IMR-90 (cell line): Measurements from ENCODE around the gene PPP1R13L. TPM values are rescaled to one million over a fixed set of nuclear protein-coding genes. Genes with fewer than 3 reads are reported as not detected.

Experiments
- ATAC-seq: fragments of 200-7000 bp; cut with Tn5 transposase; 2 replicates; pipeline ENCODE4 v1.9.1; 2020; ENCODE audit warnings: low read depth, mild to moderate bottlenecking, moderate library complexity
- BruUV-seq: library from RNA; stranded (reverse); fragments of 400-500 nt; replicated peaks from 2 replicates; lab custom pipeline; 2021; lab: Mats Ljungman, UMichigan
- CTCF ChIA-PET: fragments of 300-600 bp; formaldehyde crosslinking; extraction: SDS; loops from one replicate; lab custom pipeline; 2021; ENCODE audit warnings: antibody characterized with exemption; lab: Yijun Ruan, JAX
- POLR2A ChIA-PET: fragments of 300-600 bp; sonication (Branson Sonifier 250); formaldehyde crosslinking; loops from one replicate; lab custom pipeline; 2022; ENCODE audit warnings: antibody characterized with exemption; ENCODE audit not compliant: unreplicated experiment; lab: Charles Lee
- DNase-seq: peaks from one replicate; pipeline ENCODE4 v3.0.0; 2013
- H2AFZ ChIP-seq: replicated peaks from 2 replicates; pipeline ENCODE3; 2013; ENCODE audit warnings: low read length, mild to moderate bottlenecking; ENCODE audit not compliant: poor library complexity
- H2AK5ac ChIP-seq: 2 replicates; pipeline ENCODE4 v1.6.1; 2013; ENCODE audit warnings: low read depth, low read length, inconsistent platforms
- H2AK9ac ChIP-seq: replicated peaks from 2 replicates; pipeline ENCODE3; 2013; ENCODE audit warnings: mild to moderate bottlenecking, low read depth, low read length, moderate library complexity; ENCODE audit not compliant: poor library complexity
- H2BK120ac ChIP-seq: 2 replicates; pipeline ENCODE4 v1.6.1; 2013; ENCODE audit warnings: low read depth, low read length, inconsistent platforms
- H2BK15ac ChIP-seq: 3 replicates; pipeline ENCODE4 v1.6.1; 2013; ENCODE audit warnings: low read depth, low read length, inconsistent platforms
- H2BK20ac ChIP-seq: 2 replicates; pipeline ENCODE4 v1.6.1; 2013; ENCODE audit warnings: low read depth, mild to moderate bottlenecking, inconsistent platforms, low read length, moderate library complexity
- H2BK5ac ChIP-seq: 2 replicates; pipeline ENCODE4 v1.6.1; 2013; ENCODE audit warnings: mild to moderate bottlenecking, low read depth, low read length, inconsistent platforms; ENCODE audit not compliant: poor library complexity, severe bottlenecking
- H3K14ac ChIP-seq: replicated peaks from 2 replicates; pipeline ENCODE4 v1.6.1; 2013; ENCODE audit warnings: low read depth, low read length, inconsistent platforms
- H3K18ac ChIP-seq: 2 replicates; pipeline ENCODE4 v1.6.1; 2013; ENCODE audit warnings: low read depth, low read length, control low read depth
- H3K23ac ChIP-seq: 2 replicates; pipeline ENCODE4 v1.6.1; 2013; ENCODE audit warnings: low read depth, low read length, inconsistent platforms
- H3K27ac ChIP-seq: 2 replicates; pipeline ENCODE4 v1.5.1; 2013; ENCODE audit warnings: mild to moderate bottlenecking, control low read depth, low read length; ENCODE audit not compliant: insufficient read depth
- H3K27me3 ChIP-seq: 2 replicates; pipeline ENCODE4 v1.6.1; 2013; ENCODE audit warnings: low read length; ENCODE audit not compliant: control insufficient read depth, insufficient read depth
- H3K36me3 ChIP-seq: 2 replicates; pipeline ENCODE4 v1.6.1; 2013; ENCODE audit warnings: low read length, mixed read lengths; ENCODE audit not compliant: control insufficient read depth, insufficient read depth
- H3K4ac ChIP-seq: 2 replicates; pipeline ENCODE4 v1.6.1; 2013; ENCODE audit warnings: low read depth, low read length, inconsistent platforms
- H3K4me1 ChIP-seq: 2 replicates; pipeline ENCODE4 v1.6.1; 2013; ENCODE audit warnings: low read length, mixed read lengths; ENCODE audit not compliant: control insufficient read depth, insufficient read depth
- H3K4me2 ChIP-seq: 2 replicates; pipeline ENCODE4 v1.6.1; 2013; ENCODE audit warnings: low read depth, mild to moderate bottlenecking, control low read depth, low read length, moderate library complexity
- H3K4me3 ChIP-seq: 2 replicates; pipeline ENCODE4 v1.5.1; 2013; ENCODE audit warnings: low read depth, mild to moderate bottlenecking, control low read depth, low read length, moderate library complexity; ENCODE audit not compliant: insufficient read depth
- H3K56ac ChIP-seq: 2 replicates; pipeline ENCODE4 v1.6.1; 2013; ENCODE audit warnings: low read length, inconsistent platforms; ENCODE audit not compliant: insufficient read depth; ENCODE audit errors: extremely low read depth
- H3K79me1 ChIP-seq, 2 experiments: 2 replicates each; pipeline ENCODE4 v1.6.1; 2013; ENCODE audit warnings: low read length in 2 of 2, inconsistent platforms in 1 of 2, low read depth in 1 of 2
- H3K9ac ChIP-seq: 2 replicates; pipeline ENCODE4 v1.6.1; 2013; ENCODE audit warnings: low read depth, low read length, control low read depth
- H3K9me1 ChIP-seq: 2 replicates; pipeline ENCODE4 v1.6.1; 2013; ENCODE audit warnings: low read length, inconsistent platforms; ENCODE audit not compliant: insufficient read depth
- H3K9me3 ChIP-seq: 2 replicates; pipeline ENCODE4 v1.6.1; 2013; ENCODE audit warnings: low read length; ENCODE audit not compliant: control insufficient read depth, insufficient read depth
- H4K20me1 ChIP-seq: 2 replicates; pipeline ENCODE4 v1.6.1; 2013; ENCODE audit warnings: low read length, inconsistent platforms; ENCODE audit not compliant: insufficient read depth
- H4K5ac ChIP-seq: 2 replicates; pipeline ENCODE4 v1.6.1; 2013; ENCODE audit warnings: mild to moderate bottlenecking, low read depth, low read length, control low read depth
- H4K8ac ChIP-seq, 2 experiments: 2 replicates each; pipeline ENCODE4 v1.6.1; 2013; ENCODE audit warnings: low read depth in 2 of 2, low read length in 2 of 2, control low read depth in 1 of 2, inconsistent platforms in 1 of 2
- H4K91ac ChIP-seq: 2 replicates; pipeline ENCODE4 v1.6.1; 2013; ENCODE audit warnings: low read depth, low read length, inconsistent platforms; ENCODE audit not compliant: insufficient read depth
- BHLHE40 ChIP-seq: fragments of 150-350 bp; IDR thresholded peaks from 2 replicates; pipeline ENCODE4 v1.6.1; 2016; ENCODE audit warnings: mild to moderate bottlenecking, low read depth, low read length
- CEBPB ChIP-seq: IDR thresholded peaks from 2 replicates; pipeline ENCODE4 v1.6.1; 2012; ENCODE audit warnings: low read depth, low read length, improper control_type of control experiment
- CHD1 ChIP-seq: IDR thresholded peaks from 2 replicates; pipeline ENCODE4 v1.6.1; 2012; ENCODE audit warnings: low read depth, low read length, improper control_type of control experiment
- CTCF ChIP-seq: conservative IDR thresholded peaks from 2 replicates; pipeline ENCODE4 v1.5.1; 2012; ENCODE audit warnings: mild to moderate bottlenecking, low read depth, low read length, improper control_type of control experiment
- ELK1 ChIP-seq: fragments of 150-350 bp; IDR thresholded peaks from 2 replicates; pipeline ENCODE4 v1.6.1; 2016; ENCODE audit warnings: low read depth, mild to moderate bottlenecking, low read length, moderate library complexity, borderline replicate concordance
- FOS ChIP-seq: fragments of 150-350 bp; IDR thresholded peaks from 2 replicates; pipeline ENCODE4 v1.6.1; 2016; ENCODE audit warnings: low read depth, low read length
- MAFK ChIP-seq: IDR thresholded peaks from 2 replicates; pipeline ENCODE4 v1.6.1; 2012; ENCODE audit warnings: low read depth, low read length, improper control_type of control experiment
- MAZ ChIP-seq: IDR thresholded peaks from 2 replicates; pipeline ENCODE4 v1.6.1; 2012; ENCODE audit warnings: low read depth, mild to moderate bottlenecking, low read length, improper control_type of control experiment, moderate library complexity, borderline replicate concordance
- MXI1 ChIP-seq: IDR thresholded peaks from 2 replicates; pipeline ENCODE4 v1.6.1; 2012; ENCODE audit warnings: low read depth, mild to moderate bottlenecking, low read length, moderate library complexity, borderline replicate concordance
- NFE2L2 ChIP-seq: fragments of 150-350 bp; IDR thresholded peaks from 2 replicates; pipeline ENCODE4 v1.6.1; 2016; ENCODE audit warnings: low read depth, mild to moderate bottlenecking, low read length
- POLR2A ChIP-seq: IDR thresholded peaks from 2 replicates; pipeline ENCODE4 v1.6.1; 2012; ENCODE audit warnings: mild to moderate bottlenecking, low read depth, low read length
- RAD21 ChIP-seq: IDR thresholded peaks from 2 replicates; pipeline ENCODE4 v1.6.1; 2012; ENCODE audit warnings: low read length, improper control_type of control experiment
- RCOR1 ChIP-seq: IDR thresholded peaks from 2 replicates; pipeline ENCODE4 v1.6.1; 2012; ENCODE audit warnings: mild to moderate bottlenecking, low read length, improper control_type of control experiment; ENCODE audit not compliant: insufficient replicate concordance
- RFX5 ChIP-seq: IDR thresholded peaks from 2 replicates; pipeline ENCODE4 v1.8.0; 2012; ENCODE audit warnings: low read depth, mild to moderate bottlenecking, low read length, moderate library complexity
- SMC3 ChIP-seq: fragments of 150-350 bp; IDR thresholded peaks from 2 replicates; pipeline ENCODE4 v1.6.1; 2016; ENCODE audit warnings: low read depth, mild to moderate bottlenecking, antibody characterized with exemption, low read length, moderate library complexity
- USF2 ChIP-seq: fragments of 150-350 bp; IDR thresholded peaks from 2 replicates; pipeline ENCODE4 v1.6.1; 2017; ENCODE audit warnings: mild to moderate bottlenecking, antibody characterized with exemption, low read length, low read depth
- WGBS, 2 experiments: methylation state at CpG; one replicate each; pipeline versions ENCODE4 v1.1.5 to v1.1.7; 2013; ENCODE audit warnings: missing lambda C conversion rate in 2 of 2; ENCODE audit not compliant: insufficient read length in 1 of 2; ENCODE audit errors: extremely low coverage in 2 of 2; 5-methylcytosine and 5-hydroxymethylcytosine counted together
- dilution Hi-C: fragments of 300-500 bp; cut with HindIII; formaldehyde crosslinking; loops from one replicate; pipeline ENCODE4 v1.14.3; 2018; ENCODE audit warnings: low sequenced_read_pairs; ENCODE audit not compliant: unreplicated experiment
- in situ Hi-C: fragments of 300-500 bp; cut with MboI; formaldehyde crosslinking; loops from 3 replicates; pipeline ENCODE4 v1.14.3; 2019; ENCODE audit warnings: low sequenced_read_pairs, inconsistent platforms, mixed read lengths
- intact Hi-C: fragments of 100-400 bp; cut with micrococcal nuclease; formaldehyde crosslinking; loops from 2 replicates; pipeline ENCODE4 v1.10.0; 2022
- polyA plus RNA-seq, 3 experiments: library from polyadenylated mRNA; depleted of rRNA; stranded (reverse); fragments of >200 nt; gene quantifications; 2 replicates each; pipeline ENCODE4 v1.2.3, GENCODE V29; 2012; ENCODE audit warnings: low replicate concordance in 1 of 3
- total RNA-seq: library from RNA; depleted of rRNA; stranded (reverse); fragments of >200 nt; gene quantifications from 2 replicates; pipeline ENCODE4 v1.2.3, GENCODE V29; 2012

PPP1R13L gene
- total and polyA plus RNA-seq, 2 of the 4 experiments (the other 2 are of a cell fraction) = 3.0 to 13.3 TPM

- Histone ChIP-seq H3K27me3 (peaks cover 2% of the 10 kb centered on the region; the same call in 1 of the 2 replicates), H2BK120ac (no peak overlapping the region), H3K9me1 (peaks cover 2% of the 10 kb centered on the region; the same call in 1 of the 2 replicates), H2BK15ac (no peak overlapping the region), H4K91ac (no peak overlapping the region), H2AFZ (no peak overlapping the region), H2AK5ac (no peak overlapping the region), H3K18ac (no peak overlapping the region), H3K56ac (no peak overlapping the region), H3K79me1 (0 out of 4 replicates have a peak, but pooled peaks cover 0 to 10% of the 10 kb centered on the region in 2 experiments), H3K4me3 (no peak overlapping the region), H2BK20ac (no peak overlapping the region), H3K4me2 (no peak overlapping the region), H4K5ac (no peak overlapping the region), H4K8ac (no peak overlapping the region), H3K14ac (no peak overlapping the region), H3K36me3 (peaks cover 37% of the 10 kb centered on the region), H3K4ac (no peak overlapping the region), H3K23ac (no peak overlapping the region), H3K9ac (no peak overlapping the region), H3K9me3 (no peaks in the 10 kb centered on the region), H2AK9ac (no peak overlapping the region), H2BK5ac (no peak overlapping the region), H3K4me1 (no peaks in the 10 kb centered on the region), H4K20me1 (peaks cover 15% of the 10 kb centered on the region), H3K27ac (no peak overlapping the region)
- ATAC-seq (no peak), DNase-seq (no peak)
- in situ Hi-C loops = no loop called here
- dilution Hi-C loops = no loop called here
- ChIA-PET CTCF (no interaction called here), POLR2A (no interaction called here)
- intact Hi-C loops = no loop called here
- no TSS peak for BruUV-seq
- WGBS, 2 experiments = 93% methylated on average over 3 of the region's 17 CpGs; no CpG with 5 or more reads in 1 of the 2 experiments
- TF ChIP-seq MXI1 (no peak), SMC3 (no peak), ELK1 (no peak), USF2 (no peak), FOS (no peak), MAFK (no peak), RAD21 (no peak), POLR2A (no peak), RCOR1 (no peak), NFE2L2 (no peak), MAZ (no peak), CTCF (no peak), CHD1 (no peak), BHLHE40 (no peak), RFX5 (no peak), CEBPB (no peak)
Measured at GRCh38 chr19:45350477-45351058, 54.3 kb downstream of the PPP1R13L start.
